SK-N-SH (cell line): ENCODE data around the gene IFT122. TPM values are rescaled to one million over a fixed set of nuclear protein-coding genes. Genes with fewer than 3 reads are reported as not detected.

ENCODE experiments used
- CTCF ChIA-PET: fragments of 300-600, 350-600 bp; formaldehyde crosslinking; extraction: SDS; loops from one replicate; lab custom pipeline; 2021; lab: Yijun Ruan, JAX
- POLR2A ChIA-PET: fragments of 350-600 bp; sonication (Branson Sonifier 250); formaldehyde crosslinking; extraction: SDS; loops from one replicate; lab custom pipeline; 2020; ENCODE audit warnings: antibody characterized with exemption, inconsistent platforms; lab: Yijun Ruan, JAX
- DNase-seq: peaks from one replicate; pipeline ENCODE4 v3.0.0; 2012
- H2AFZ ChIP-seq: fragments of 200-600 bp; sonication (generic); 2 replicates; pipeline ENCODE4 v1.8.1; 2016; ENCODE audit warnings: antibody characterized with exemption, mild to moderate bottlenecking, low read depth
- H3F3A ChIP-seq: fragments of 200-600 bp; sonication (generic); replicated peaks from 2 replicates; pipeline ENCODE3; 2016; ENCODE audit warnings: antibody characterized with exemption, mild to moderate bottlenecking; ENCODE audit not compliant: insufficient read depth
- H3K27ac ChIP-seq, 2 experiments: fragments of 200-500 bp in 1 of 2; fragments of 200-600 bp in 1 of 2; sonication (Bioruptor generic) in 1 of 2; sonication (generic), shearing (Covaris generic) in 1 of 2; 2 replicates each; pipeline versions ENCODE4 v1.5.1 to v1.6.1; 2014 to 2016; ENCODE audit warnings: low read depth in 2 of 2, inconsistent platforms in 1 of 2, low read length in 1 of 2, mild to moderate bottlenecking in 1 of 2, mixed read lengths in 1 of 2
- H3K27me3 ChIP-seq: fragments of 200-600 bp; sonication (generic), shearing (Covaris generic); 2 replicates; pipeline ENCODE4 v1.6.1; 2016; ENCODE audit warnings: mixed run types; ENCODE audit not compliant: insufficient read depth
- H3K36me3 ChIP-seq, 2 experiments: fragments of 200-500 bp in 1 of 2; fragments of 200-600 bp in 1 of 2; sonication (Bioruptor generic) in 1 of 2; sonication (generic) in 1 of 2; replicated peaks in 1 of 2; 2 replicates each; pipeline versions ENCODE3 to v1.5.1; 2014 to 2016; ENCODE audit warnings: low read length in 1 of 2, mild to moderate bottlenecking in 1 of 2; ENCODE audit not compliant: insufficient read depth in 2 of 2, control insufficient read depth in 1 of 2
- H3K4me1 ChIP-seq, 2 experiments: fragments of 200-500 bp in 1 of 2; fragments of 200-600 bp in 1 of 2; sonication (Bioruptor generic) in 1 of 2; sonication (generic), shearing (Covaris generic) in 1 of 2; 2 replicates each; pipeline versions ENCODE4 v1.5.1 to v1.6.1; 2014 to 2016; ENCODE audit warnings: low read depth in 1 of 2, low read length in 1 of 2, mixed run types in 1 of 2; ENCODE audit not compliant: insufficient read depth in 2 of 2, control insufficient read depth in 1 of 2
- H3K4me2 ChIP-seq: fragments of 200-600 bp; sonication (generic), shearing (Covaris generic); 2 replicates; pipeline ENCODE4 v1.6.1; 2017; ENCODE audit warnings: mixed run types
- H3K4me3 ChIP-seq, 2 experiments: fragments of 200-500 bp in 1 of 2; fragments of 200-600 bp in 1 of 2; sonication (Bioruptor generic) in 1 of 2; sonication (generic), shearing (Covaris generic) in 1 of 2; 2 replicates each; pipeline versions ENCODE4 v1.5.1 to v1.8.1; 2014 to 2016; ENCODE audit warnings: low read depth in 2 of 2, inconsistent platforms in 1 of 2, low read length in 1 of 2, mild to moderate bottlenecking in 1 of 2, mixed read lengths in 1 of 2, moderate library complexity in 1 of 2
- H3K79me2 ChIP-seq: fragments of 200-600 bp; sonication (generic); 2 replicates; pipeline ENCODE4 v1.8.1; 2017; ENCODE audit warnings: mild to moderate bottlenecking; ENCODE audit not compliant: insufficient read depth
- H3K9ac ChIP-seq: fragments of 200-600 bp; sonication (generic); 2 replicates; pipeline ENCODE4 v1.6.1; 2017; ENCODE audit warnings: mixed run types
- H3K9me2 ChIP-seq: fragments of 200-600 bp; sonication (generic); 2 replicates; pipeline ENCODE4 v1.6.1; 2017; ENCODE audit warnings: mixed run types
- H3K9me3 ChIP-seq: fragments of 200-600 bp; sonication (generic); 2 replicates; pipeline ENCODE4 v1.6.1; 2017; ENCODE audit warnings: mixed run types, mild to moderate bottlenecking, moderate library complexity
- H4K20me1 ChIP-seq: fragments of 200-600 bp; sonication (generic); 2 replicates; pipeline ENCODE4 v1.6.1; 2017; ENCODE audit warnings: mild to moderate bottlenecking, mixed run types; ENCODE audit not compliant: insufficient read depth
- CHD2 ChIP-seq: fragments of 150-350 bp; IDR thresholded peaks from 2 replicates; pipeline ENCODE4 v1.6.1; 2018; ENCODE audit warnings: low read length; ENCODE audit not compliant: partially characterized antibody
- FOSL2 ChIP-seq: IDR thresholded peaks from 2 replicates; pipeline ENCODE4 v1.4.0; 2012; ENCODE audit warnings: low read depth, mild to moderate bottlenecking, moderate library complexity, borderline replicate concordance
- FOXJ3 ChIP-seq: sonication (generic); formaldehyde crosslinking; IDR thresholded peaks from 2 replicates; pipeline ENCODE4 v1.5.1; 2020; ENCODE audit warnings: mild to moderate bottlenecking, missing genetic modification reagents
- FOXM1 ChIP-seq: IDR thresholded peaks from 2 replicates; pipeline ENCODE4 v1.4.0; 2012; ENCODE audit warnings: low read depth, mild to moderate bottlenecking
- GABPA ChIP-seq: IDR thresholded peaks from 2 replicates; pipeline ENCODE4 v1.4.0; 2012; ENCODE audit warnings: low read depth, mild to moderate bottlenecking
- GATA2 ChIP-seq: sonication (generic); formaldehyde crosslinking; IDR thresholded peaks from 2 replicates; pipeline ENCODE4 v1.5.0; 2020; ENCODE audit warnings: mild to moderate bottlenecking, missing genetic modification reagents
- JUND ChIP-seq: IDR thresholded peaks from 2 replicates; pipeline ENCODE4 v1.4.0; 2012
- MEF2A ChIP-seq: IDR thresholded peaks from 2 replicates; pipeline ENCODE4 v1.4.0; 2012; ENCODE audit warnings: low read depth, borderline replicate concordance
- NFIC ChIP-seq: IDR thresholded peaks from 2 replicates; pipeline ENCODE4 v1.4.0; 2012; ENCODE audit warnings: borderline replicate concordance
- RCOR1 ChIP-seq: fragments of 150-350 bp; IDR thresholded peaks from 2 replicates; pipeline ENCODE4 v1.6.1; 2017; ENCODE audit warnings: antibody characterized with exemption, low read length
- SMC3 ChIP-seq: IDR thresholded peaks from 2 replicates; pipeline ENCODE4 v1.6.1; 2012; ENCODE audit warnings: low read depth, low read length, improper control_type of control experiment
- TAF1 ChIP-seq: IDR thresholded peaks from 2 replicates; pipeline ENCODE4 v1.6.1; 2012; ENCODE audit warnings: low read depth, mild to moderate bottlenecking, low read length, moderate library complexity, borderline replicate concordance
- USF2 ChIP-seq: fragments of 150-350 bp; IDR thresholded peaks from 2 replicates; pipeline ENCODE4 v1.6.1; 2017; ENCODE audit warnings: antibody characterized with exemption, low read length, low read depth, borderline replicate concordance
- WGBS: methylation state at CpG from one replicate; pipeline ENCODE4 v1.1.6; 2017; ENCODE audit warnings: low lambda C conversion rate; 5-methylcytosine and 5-hydroxymethylcytosine counted together
- polyA plus RNA-seq, 3 experiments: library from polyadenylated mRNA; depleted of rRNA; stranded (reverse); fragments of >200 nt; gene quantifications; 2 replicates each; pipeline ENCODE4 v1.2.3, GENCODE V29; 2012
- TF ChIP-seq, protein P1 (sequence below): IDR thresholded peaks from 2 replicates; pipeline ENCODE4 v1.4.0; 2012; ENCODE audit warnings: low read depth, borderline replicate concordance
- TF ChIP-seq, protein P2 (sequence below): IDR thresholded peaks from 2 replicates; pipeline ENCODE4 v1.4.0; 2012; ENCODE audit warnings: low read depth
- TF ChIP-seq, protein P3 (sequence below): fragments of 200-600 bp; sonication (generic); IDR thresholded peaks from 2 replicates; pipeline ENCODE4 v1.6.1; 2017; ENCODE audit warnings: antibody characterized with exemption, mild to moderate bottlenecking, moderate library complexity
- TF ChIP-seq, protein P4 (sequence below): IDR thresholded peaks from 2 replicates; pipeline ENCODE4 v1.6.1; 2012; ENCODE audit warnings: mild to moderate bottlenecking, low read depth, low read length, moderate library complexity

Gene IFT122
- polyA plus RNA-seq, 1 of the 3 experiments (the other 2 are of a cell fraction) = 20.1 TPM

- no peaks in the 10 kb centered on the region for H4K20me1 ChIP-seq
- POLR2A ChIA-PET = no interaction called here
- no peaks in the 10 kb centered on the region for H3K79me2 ChIP-seq
- H2AFZ ChIP-seq = no peak overlapping the region
- no peaks in the 10 kb centered on the region; a peak in 1 of 4 replicates for H3K4me1 ChIP-seq
- H3K9ac ChIP-seq = no peak overlapping the region
- no peak overlapping the region for H3K4me3 ChIP-seq
- CTCF ChIA-PET = interaction anchor here (2.1 kb wide), 1 partner anchor 57 kb away, joined by 4 read pairs; no protein-coding TSS in a partner anchor
- no peaks in the 10 kb centered on the region for H3F3A ChIP-seq
- whole genome bisulfite sequencing = 80% methylated on average over 2 of the region's 24 CpGs
- DNase-seq = no peak
- TF ChIP-seq FOXJ3 (CRISPR knock-in tag) (no peak), SMC3 (no peak), JUND (no peak), RCOR1 (no peak), GABPA (no peak), CHD2 (no peak), FOSL2 (no peak), TAF1 (no peak), FOXM1 (no peak)
- TF ChIP-seq, protein P1, sequence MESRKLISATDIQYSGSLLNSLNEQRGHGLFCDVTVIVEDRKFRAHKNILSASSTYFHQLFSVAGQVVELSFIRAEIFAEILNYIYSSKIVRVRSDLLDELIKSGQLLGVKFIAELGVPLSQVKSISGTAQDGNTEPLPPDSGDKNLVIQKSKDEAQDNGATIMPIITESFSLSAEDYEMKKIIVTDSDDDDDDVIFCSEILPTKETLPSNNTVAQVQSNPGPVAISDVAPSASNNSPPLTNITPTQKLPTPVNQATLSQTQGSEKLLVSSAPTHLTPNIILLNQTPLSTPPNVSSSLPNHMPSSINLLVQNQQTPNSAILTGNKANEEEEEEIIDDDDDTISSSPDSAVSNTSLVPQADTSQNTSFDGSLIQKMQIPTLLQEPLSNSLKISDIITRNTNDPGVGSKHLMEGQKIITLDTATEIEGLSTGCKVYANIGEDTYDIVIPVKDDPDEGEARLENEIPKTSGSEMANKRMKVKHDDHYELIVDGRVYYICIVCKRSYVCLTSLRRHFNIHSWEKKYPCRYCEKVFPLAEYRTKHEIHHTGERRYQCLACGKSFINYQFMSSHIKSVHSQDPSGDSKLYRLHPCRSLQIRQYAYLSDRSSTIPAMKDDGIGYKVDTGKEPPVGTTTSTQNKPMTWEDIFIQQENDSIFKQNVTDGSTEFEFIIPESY = no peak
- H3K4me2 ChIP-seq = no peak overlapping the region
- no peaks in the 10 kb centered on the region for H3K9me2 ChIP-seq
- no peaks in the 10 kb centered on the region for H3K36me3 ChIP-seq
- H3K27ac ChIP-seq = no peak overlapping the region
- no peaks in the 10 kb centered on the region for H3K27me3 ChIP-seq
- H3K9me3 ChIP-seq = no peaks in the 10 kb centered on the region
These were observed 107.2 kb downstream of the IFT122 start for GRCh38 chr3:129547241-129547640.

DNA sequence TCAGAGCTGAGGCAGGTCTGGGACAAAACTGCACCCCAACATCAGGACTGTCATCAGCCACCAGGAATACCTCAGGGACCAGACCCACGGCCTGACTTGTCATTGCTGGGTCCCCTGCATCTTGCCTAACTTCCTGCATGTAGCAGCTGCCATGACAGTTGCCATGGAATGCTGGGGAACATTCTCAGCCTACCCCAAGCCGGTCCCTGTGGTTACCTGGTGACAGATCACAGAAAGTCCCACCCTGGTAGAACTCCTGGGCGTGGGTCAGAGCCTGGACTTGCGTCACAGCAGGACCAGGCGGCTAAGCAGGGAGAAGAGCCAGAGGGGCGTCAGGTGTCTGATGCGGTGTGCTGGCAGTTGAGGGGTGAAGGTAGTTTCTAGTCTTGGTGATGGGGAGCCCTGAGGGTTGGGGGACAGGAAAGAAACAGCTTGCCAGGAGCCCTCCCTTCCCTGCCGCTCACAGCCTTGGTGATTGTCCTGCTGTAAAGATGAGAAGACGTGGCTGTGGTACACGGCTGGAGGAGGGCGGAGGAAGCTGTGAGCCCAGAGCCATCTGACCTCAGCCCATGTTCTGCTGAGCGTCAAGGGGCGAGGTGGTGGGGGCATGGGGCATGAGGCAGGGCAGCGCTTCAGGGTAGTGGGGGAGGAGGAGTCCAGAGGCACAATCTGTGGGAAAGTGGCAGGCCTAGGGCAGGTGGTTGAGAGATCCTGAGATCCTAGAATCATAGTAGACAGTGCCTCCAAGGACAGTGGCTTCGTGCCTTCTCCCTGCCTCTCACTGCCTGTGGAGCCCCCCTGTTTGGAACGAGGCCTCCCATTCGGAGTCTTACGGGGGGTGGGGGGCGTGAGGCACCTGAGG is 108.3 kb downstream of the IFT122 start:
- DNase-seq = no peak
- Histone ChIP-seq H3K9ac (no peak overlapping the region), H3K4me3 (no peak overlapping the region), H3F3A (no peaks in the 10 kb centered on the region), H2AFZ (no peak overlapping the region), H3K79me2 (no peaks in the 10 kb centered on the region), H4K20me1 (no peaks in the 10 kb centered on the region), H3K4me2 (no peak overlapping the region), H3K9me2 (no peaks in the 10 kb centered on the region), H3K4me1 (peaks cover 0 to 9% of the 10 kb centered on the region in 2 experiments; a peak in 1 of 4 replicates), H3K27me3 (no peaks in the 10 kb centered on the region), H3K9me3 (no peaks in the 10 kb centered on the region), H3K27ac (no peak overlapping the region), H3K36me3 (no peaks in the 10 kb centered on the region)
- POLR2A ChIA-PET = no interaction called here
- TF ChIP-seq NFIC (no peak), GATA2 (CRISPR knock-in tag) (no peak), MEF2A (no peak), CHD2 (no peak), USF2 (no peak), FOXJ3 (CRISPR knock-in tag) (no peak)
- TF ChIP-seq, protein P2, sequence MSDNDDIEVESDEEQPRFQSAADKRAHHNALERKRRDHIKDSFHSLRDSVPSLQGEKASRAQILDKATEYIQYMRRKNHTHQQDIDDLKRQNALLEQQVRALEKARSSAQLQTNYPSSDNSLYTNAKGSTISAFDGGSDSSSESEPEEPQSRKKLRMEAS = no peak
- TF ChIP-seq, protein P3, sequence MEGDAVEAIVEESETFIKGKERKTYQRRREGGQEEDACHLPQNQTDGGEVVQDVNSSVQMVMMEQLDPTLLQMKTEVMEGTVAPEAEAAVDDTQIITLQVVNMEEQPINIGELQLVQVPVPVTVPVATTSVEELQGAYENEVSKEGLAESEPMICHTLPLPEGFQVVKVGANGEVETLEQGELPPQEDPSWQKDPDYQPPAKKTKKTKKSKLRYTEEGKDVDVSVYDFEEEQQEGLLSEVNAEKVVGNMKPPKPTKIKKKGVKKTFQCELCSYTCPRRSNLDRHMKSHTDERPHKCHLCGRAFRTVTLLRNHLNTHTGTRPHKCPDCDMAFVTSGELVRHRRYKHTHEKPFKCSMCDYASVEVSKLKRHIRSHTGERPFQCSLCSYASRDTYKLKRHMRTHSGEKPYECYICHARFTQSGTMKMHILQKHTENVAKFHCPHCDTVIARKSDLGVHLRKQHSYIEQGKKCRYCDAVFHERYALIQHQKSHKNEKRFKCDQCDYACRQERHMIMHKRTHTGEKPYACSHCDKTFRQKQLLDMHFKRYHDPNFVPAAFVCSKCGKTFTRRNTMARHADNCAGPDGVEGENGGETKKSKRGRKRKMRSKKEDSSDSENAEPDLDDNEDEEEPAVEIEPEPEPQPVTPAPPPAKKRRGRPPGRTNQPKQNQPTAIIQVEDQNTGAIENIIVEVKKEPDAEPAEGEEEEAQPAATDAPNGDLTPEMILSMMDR = no peak
- TF ChIP-seq, protein P4, sequence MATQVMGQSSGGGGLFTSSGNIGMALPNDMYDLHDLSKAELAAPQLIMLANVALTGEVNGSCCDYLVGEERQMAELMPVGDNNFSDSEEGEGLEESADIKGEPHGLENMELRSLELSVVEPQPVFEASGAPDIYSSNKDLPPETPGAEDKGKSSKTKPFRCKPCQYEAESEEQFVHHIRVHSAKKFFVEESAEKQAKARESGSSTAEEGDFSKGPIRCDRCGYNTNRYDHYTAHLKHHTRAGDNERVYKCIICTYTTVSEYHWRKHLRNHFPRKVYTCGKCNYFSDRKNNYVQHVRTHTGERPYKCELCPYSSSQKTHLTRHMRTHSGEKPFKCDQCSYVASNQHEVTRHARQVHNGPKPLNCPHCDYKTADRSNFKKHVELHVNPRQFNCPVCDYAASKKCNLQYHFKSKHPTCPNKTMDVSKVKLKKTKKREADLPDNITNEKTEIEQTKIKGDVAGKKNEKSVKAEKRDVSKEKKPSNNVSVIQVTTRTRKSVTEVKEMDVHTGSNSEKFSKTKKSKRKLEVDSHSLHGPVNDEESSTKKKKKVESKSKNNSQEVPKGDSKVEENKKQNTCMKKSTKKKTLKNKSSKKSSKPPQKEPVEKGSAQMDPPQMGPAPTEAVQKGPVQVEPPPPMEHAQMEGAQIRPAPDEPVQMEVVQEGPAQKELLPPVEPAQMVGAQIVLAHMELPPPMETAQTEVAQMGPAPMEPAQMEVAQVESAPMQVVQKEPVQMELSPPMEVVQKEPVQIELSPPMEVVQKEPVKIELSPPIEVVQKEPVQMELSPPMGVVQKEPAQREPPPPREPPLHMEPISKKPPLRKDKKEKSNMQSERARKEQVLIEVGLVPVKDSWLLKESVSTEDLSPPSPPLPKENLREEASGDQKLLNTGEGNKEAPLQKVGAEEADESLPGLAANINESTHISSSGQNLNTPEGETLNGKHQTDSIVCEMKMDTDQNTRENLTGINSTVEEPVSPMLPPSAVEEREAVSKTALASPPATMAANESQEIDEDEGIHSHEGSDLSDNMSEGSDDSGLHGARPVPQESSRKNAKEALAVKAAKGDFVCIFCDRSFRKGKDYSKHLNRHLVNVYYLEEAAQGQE = no peak
- CTCF ChIA-PET = interaction anchor here (2.1 kb wide), 1 partner anchor 58 kb away, joined by 4 read pairs; no protein-coding TSS in a partner anchor
- WGBS = 87% methylated on average over 17 of the region's 19 CpGs
